ENCODE results near the gene SKP1. TPM values are rescaled to one million over a fixed set of nuclear protein-coding genes. Genes with fewer than 3 reads are reported as not detected.

The SKP1 gene
- total RNA-seq, 1 experiment from 2014 or later = 436 TPM

- in situ Hi-C loops (cut with HindIII; ENCODE audit: low sequenced_read_pairs) = no loop called here
- peak; percentile 89 for DNase-seq (ENCODE audit: low spot score)
These were observed 30.8 kb downstream of the SKP1 start for GRCh38 chr5:134145779-134146581.

- in situ Hi-C loops (cut with HindIII; ENCODE audit: low sequenced_read_pairs) = no loop called here
- DNase-seq (ENCODE audit: low spot score) = no peak
These were observed 31.6 kb downstream of the SKP1 start for GRCh38 chr5:134145041-134145757.

GRCh38 chr5:134143944-134144941 is 32.5 kb downstream of the SKP1 start:
- DNase-seq (ENCODE audit: low spot score) = no peak
- in situ Hi-C loops (cut with HindIII; ENCODE audit: low sequenced_read_pairs) = no loop called here

- no peak for DNase-seq (ENCODE audit: low spot score)
- in situ Hi-C loops (cut with HindIII; ENCODE audit: low sequenced_read_pairs) = no loop called here
These were observed 33.3 kb downstream of the SKP1 start for GRCh38 chr5:134143431-134143830.

GRCh38 chr5:134142806-134143205 is 33.9 kb downstream of the SKP1 start:
- no peak for DNase-seq (ENCODE audit: low spot score)

GRCh38 chr5:134142052-134142451 is 34.7 kb downstream of the SKP1 start:
- in situ Hi-C loops (cut with HindIII; ENCODE audit: low sequenced_read_pairs) = no loop called here
- no peak for DNase-seq (ENCODE audit: low spot score)

More at GRCh38 chr5:134142806-134143205, 33.9 kb downstream of the SKP1 start:
- in situ Hi-C loops (cut with HindIII; ENCODE audit: low sequenced_read_pairs) = no loop called here

GRCh38 chr5:134141331-134142050 is 35.3 kb downstream of the SKP1 start:
- no peak for DNase-seq (ENCODE audit: low spot score)
- in situ Hi-C loops (cut with HindIII; ENCODE audit: low sequenced_read_pairs) = no loop called here

GRCh38 chr5:134140530-134141201 is 36.1 kb downstream of the SKP1 start:
- in situ Hi-C loops (cut with HindIII; ENCODE audit: low sequenced_read_pairs) = no loop called here
- DNase-seq (ENCODE audit: low spot score) = peak; percentile 85

- in situ Hi-C loops (cut with HindIII; ENCODE audit: low sequenced_read_pairs) = no loop called here
- DNase-seq (ENCODE audit: low spot score) = no peak
These were observed 36.8 kb downstream of the SKP1 start for GRCh38 chr5:134139891-134140469.

- in situ Hi-C loops (cut with HindIII; ENCODE audit: low sequenced_read_pairs) = no loop called here
- DNase-seq (ENCODE audit: low spot score) = no peak
These were observed 37.3 kb downstream of the SKP1 start for GRCh38 chr5:134139377-134139851.

GRCh38 chr5:134138416-134139376 is 38.1 kb downstream of the SKP1 start:
- no peak for DNase-seq (ENCODE audit: low spot score)
- in situ Hi-C loops (cut with HindIII; ENCODE audit: low sequenced_read_pairs) = no loop called here

- DNase-seq (ENCODE audit: low spot score) = no peak
- in situ Hi-C loops (cut with HindIII; ENCODE audit: low sequenced_read_pairs) = no loop called here
These were observed 40.0 kb downstream of the SKP1 start for GRCh38 chr5:134136771-134137170.

GRCh38 chr5:134136221-134136631 is 40.5 kb downstream of the SKP1 start:
- in situ Hi-C loops (cut with HindIII; ENCODE audit: low sequenced_read_pairs) = no loop called here
- DNase-seq (ENCODE audit: low spot score) = peak; percentile 94

GRCh38 chr5:134135091-134135655 is 41.6 kb downstream of the SKP1 start:
- no peak for DNase-seq (ENCODE audit: low spot score)
- in situ Hi-C loops (cut with HindIII; ENCODE audit: low sequenced_read_pairs) = no loop called here

- in situ Hi-C loops (cut with HindIII; ENCODE audit: low sequenced_read_pairs) = no loop called here
- DNase-seq (ENCODE audit: low spot score) = no peak
These were observed 42.7 kb downstream of the SKP1 start for GRCh38 chr5:134133995-134134541.
